H1 (cell line): ENCODE measurements around the gene MGLL. TPM values are rescaled to one million over a fixed set of nuclear protein-coding genes. Genes with fewer than 3 reads are reported as not detected.
A peak's percentile ranks its signal among the peaks of the same experiment; 100 is the strongest.

Experiments
- CTCF ChIA-PET: fragments of 300-600 bp; sonication (Branson Sonifier 250); formaldehyde crosslinking; loops from one replicate; lab custom pipeline; 2021; ENCODE audit not compliant: partially characterized antibody; lab: Charles Lee
- POLR2A ChIA-PET: fragments of 300-600 bp; sonication (Branson Sonifier 250); formaldehyde crosslinking; loops from one replicate; lab custom pipeline; 2021; ENCODE audit warnings: inconsistent platforms; ENCODE audit not compliant: partially characterized antibody; lab: Charles Lee
- DNase-seq, 2 experiments: peaks; one replicate each; pipeline versions ENCODE4 v3.0.0 to v3.0.0-alpha.2; 2010 to 2022; ENCODE audit warnings: low spot score in 2 of 2, low read depth in 1 of 2, mixed read lengths in 1 of 2
- FAIRE-seq: peaks from 2 replicates; lab custom pipeline; 2011; peaks lifted over from hg19 to GRCh38; lab: Jason Lieb, UNC
- H2AFZ ChIP-seq: 2 replicates; pipeline ENCODE4 v1.8.1; 2012; ENCODE audit warnings: low read length, inconsistent platforms
- H2AK5ac ChIP-seq: 2 replicates; pipeline ENCODE4 v1.6.1; 2013; ENCODE audit warnings: low read depth, low read length
- H2BK120ac ChIP-seq: replicated peaks from 2 replicates; pipeline ENCODE3; 2013; ENCODE audit warnings: low read depth, low read length, inconsistent platforms
- H2BK12ac ChIP-seq: 2 replicates; pipeline ENCODE4 v1.6.1; 2013; ENCODE audit warnings: low read depth, low read length
- H2BK15ac ChIP-seq: 2 replicates; pipeline ENCODE4 v1.6.1; 2013; ENCODE audit warnings: low read length
- H2BK20ac ChIP-seq: 2 replicates; pipeline ENCODE4 v1.6.1; 2013; ENCODE audit warnings: low read length
- H2BK5ac ChIP-seq: 2 replicates; pipeline ENCODE4 v1.6.1; 2013; ENCODE audit warnings: low read depth, low read length
- H3K14ac ChIP-seq: 2 replicates; pipeline ENCODE4 v1.6.1; 2013; ENCODE audit warnings: inconsistent platforms; ENCODE audit not compliant: insufficient read length
- H3K18ac ChIP-seq: 2 replicates; pipeline ENCODE4 v1.6.1; 2013; ENCODE audit warnings: low read length; ENCODE audit errors: extremely low read depth
- H3K23ac ChIP-seq: 2 replicates; pipeline ENCODE4 v1.6.1; 2013; ENCODE audit warnings: inconsistent platforms; ENCODE audit not compliant: insufficient read length
- H3K23me2 ChIP-seq: 2 replicates; pipeline ENCODE4 v1.6.1; 2013; ENCODE audit warnings: low read depth, low read length
- H3K27ac ChIP-seq: 2 replicates; pipeline ENCODE4 v1.6.1; 2011; ENCODE audit warnings: low read depth, low read length, inconsistent platforms
- H3K27me3 ChIP-seq, 4 experiments: replicated peaks in 1 of 4; 1 replicate in 1 of 4; 2 replicates in 3 of 4; pipeline versions ENCODE4 v1.6.1 to v1.8.1; 2011 to 2013; ENCODE audit warnings: low read length in 3 of 4, mild to moderate bottlenecking in 3 of 4, inconsistent platforms in 2 of 4, mixed read lengths in 2 of 4, moderate library complexity in 1 of 4; ENCODE audit not compliant: control insufficient read depth in 3 of 4, insufficient read depth in 3 of 4; ENCODE audit errors: extremely low read depth in 1 of 4
- H3K36me3 ChIP-seq, 4 experiments: 2 replicates each; pipeline versions ENCODE4 v1.6.1 to v1.8.1; 2011 to 2013; ENCODE audit warnings: mild to moderate bottlenecking in 4 of 4, low read length in 3 of 4, moderate library complexity in 2 of 4, control low read depth in 1 of 4, inconsistent platforms in 1 of 4; ENCODE audit not compliant: insufficient read depth in 4 of 4, control insufficient read depth in 2 of 4
- H3K4ac ChIP-seq: replicated peaks from 2 replicates; pipeline ENCODE3; 2013; ENCODE audit warnings: low read length, low read depth, mixed read lengths, inconsistent platforms; ENCODE audit not compliant: insufficient read length
- H3K4me1 ChIP-seq, 4 experiments: replicated peaks in 1 of 4; 1 replicate in 1 of 4; 2 replicates in 3 of 4; pipeline versions ENCODE4 v1.6.1 to v1.8.1; 2011 to 2013; ENCODE audit warnings: low read length in 3 of 4, inconsistent platforms in 2 of 4, mixed read lengths in 1 of 4; ENCODE audit not compliant: insufficient read depth in 4 of 4, control insufficient read depth in 3 of 4
- H3K4me2 ChIP-seq, 2 experiments: 2 replicates each; pipeline versions ENCODE4 v1.6.1 to v1.8.1; 2011 to 2013; ENCODE audit warnings: low read depth in 2 of 2, low read length in 2 of 2, control low read depth in 1 of 2, inconsistent platforms in 1 of 2, mild to moderate bottlenecking in 1 of 2; ENCODE audit not compliant: insufficient read depth in 1 of 2
- H3K4me3 ChIP-seq, 4 experiments: fragments of 200-600, 300-600 bp in 1 of 4; sonication (generic), shearing (Covaris generic), sonication (Bioruptor Twin) in 1 of 4; 2 replicates each; pipeline versions ENCODE4 v1.5.1 to v1.8.1; 2011 to 2016; ENCODE audit warnings: low read length in 4 of 4, low read depth in 3 of 4, control low read depth in 2 of 4, inconsistent platforms in 2 of 4, mild to moderate bottlenecking in 2 of 4, mixed read lengths in 1 of 4, moderate library complexity in 1 of 4; ENCODE audit not compliant: insufficient read depth in 2 of 4; ENCODE audit errors: extremely low read depth in 1 of 4
- H3K56ac ChIP-seq: replicated peaks from 2 replicates; pipeline ENCODE3; 2013; ENCODE audit warnings: low read depth, mild to moderate bottlenecking, mixed read lengths, low read length, inconsistent platforms; ENCODE audit not compliant: insufficient read length
- H3K79me1 ChIP-seq: 2 replicates; pipeline ENCODE4 v1.6.1; 2013; ENCODE audit warnings: low read depth, low read length, control low read depth
- H3K79me2 ChIP-seq, 2 experiments: 2 replicates each; pipeline versions ENCODE4 v1.6.1 to v1.8.1; 2012 to 2013; ENCODE audit warnings: low read length in 2 of 2, mild to moderate bottlenecking in 2 of 2, inconsistent platforms in 1 of 2; ENCODE audit not compliant: insufficient read depth in 2 of 2, control insufficient read depth in 1 of 2
- H3K9ac ChIP-seq, 4 experiments: replicated peaks in 1 of 4; 1 replicate in 1 of 4; 2 replicates in 3 of 4; pipeline versions ENCODE4 v1.6.1 to v1.8.1; 2011 to 2013; ENCODE audit warnings: low read depth in 3 of 4, low read length in 3 of 4, control low read depth in 2 of 4, mild to moderate bottlenecking in 2 of 4, moderate library complexity in 2 of 4, inconsistent platforms in 1 of 4; ENCODE audit errors: extremely low read depth in 1 of 4
- H3K9me3 ChIP-seq, 2 experiments: 2 replicates each; pipeline versions ENCODE4 v1.6.1 to v1.8.1; 2012 to 2013; ENCODE audit warnings: mild to moderate bottlenecking in 2 of 2, moderate library complexity in 2 of 2, control low read depth in 1 of 2, inconsistent platforms in 1 of 2, low read depth in 1 of 2, low read length in 1 of 2, mixed read lengths in 1 of 2; ENCODE audit not compliant: insufficient read depth in 2 of 2
- H4K20me1 ChIP-seq, 2 experiments: replicated peaks in 1 of 2; 2 replicates each; pipeline versions ENCODE3 to v1.8.1; 2011 to 2013; ENCODE audit warnings: inconsistent platforms in 2 of 2, low read length in 2 of 2, mild to moderate bottlenecking in 1 of 2; ENCODE audit not compliant: insufficient read depth in 2 of 2, control insufficient read depth in 1 of 2
- H4K5ac ChIP-seq: 2 replicates; pipeline ENCODE4 v1.6.1; 2013; ENCODE audit warnings: low read length, low read depth, mixed read lengths, inconsistent platforms; ENCODE audit not compliant: insufficient read length
- H4K8ac ChIP-seq: 2 replicates; pipeline ENCODE4 v1.8.0; 2013; ENCODE audit warnings: mild to moderate bottlenecking, moderate library complexity, low read length, inconsistent platforms; ENCODE audit not compliant: insufficient read depth; ENCODE audit errors: extremely low read depth
- H4K91ac ChIP-seq: replicated peaks from 2 replicates; pipeline ENCODE3; 2013; ENCODE audit warnings: low read length, mixed read lengths, inconsistent platforms; ENCODE audit not compliant: insufficient read length
- CTCF ChIP-seq, 3 experiments: IDR thresholded peaks; 1 replicate in 2 of 3; 2 replicates in 1 of 3; pipeline versions ENCODE4 v1.5.1 to v1.6.1; 2011; ENCODE audit warnings: low read length in 3 of 3, mild to moderate bottlenecking in 3 of 3, inconsistent platforms in 2 of 3, low read depth in 1 of 3, moderate library complexity in 1 of 3; ENCODE audit not compliant: insufficient read depth in 1 of 3; ENCODE audit errors: control extremely low read depth in 1 of 3
- MAX ChIP-seq: IDR thresholded peaks from 2 replicates; pipeline ENCODE4 v1.6.1; 2012; ENCODE audit warnings: inconsistent platforms
- RAD21 ChIP-seq, 2 experiments: IDR thresholded peaks in 1 of 2; conservative IDR thresholded peaks in 1 of 2; 2 replicates each; pipeline ENCODE4 v1.6.1; 2011; ENCODE audit warnings: low read depth in 2 of 2, low read length in 2 of 2, improper control_type of control experiment in 1 of 2, inconsistent platforms in 1 of 2, mild to moderate bottlenecking in 1 of 2, moderate library complexity in 1 of 2
- ZNF274 ChIP-seq: IDR thresholded peaks from 2 replicates; pipeline ENCODE4 v1.7.0; 2012; ENCODE audit warnings: low read length, borderline replicate concordance; ENCODE audit errors: extremely low read depth
- WGBS, 2 experiments: shearing (Covaris generic) in 1 of 2; methylation state at CpG; one replicate each; pipeline versions ENCODE4 v1.1.6 to v1.1.7; 2013 to 2015; ENCODE audit warnings: low lambda C conversion rate in 2 of 2, mixed read lengths in 2 of 2, inconsistent platforms in 1 of 2, low coverage in 1 of 2, missing lambda C conversion rate in 1 of 2; ENCODE audit not compliant: insufficient replicate concordance in 2 of 2, insufficient coverage in 1 of 2, insufficient read length in 1 of 2; ENCODE audit errors: extremely low coverage in 1 of 2, missing lambda C conversion rate in 1 of 2; 5-methylcytosine and 5-hydroxymethylcytosine counted together
- polyA plus RNA-seq, 7 experiments: library from polyadenylated mRNA; depleted of rRNA in 3 of 7; stranded (reverse) in 5 of 7; unstranded in 2 of 7; fragments of >200 nt in 5 of 7; fragments of 200-250 nt in 2 of 7; gene quantifications; 1 replicate in 5 of 7; 2 replicates in 1 of 7; 4 replicates in 1 of 7; pipeline versions ENCODE4 v1.2.1 to v1.2.3, GENCODE V29; 2011 to 2013; ENCODE audit warnings: missing spikeins in 2 of 7, mixed read lengths in 2 of 7
- total RNA-seq: library from RNA; stranded (reverse); fragmentation: NEBNext Ultra II Directional; extraction: Animal tissue kit (Norgen Biotek cat#: 25700); gene quantifications from 2 replicates; pipeline ENCODE4 v1.2.1, GENCODE V29; 2021

The MGLL gene
- total and polyA plus RNA-seq, 2 of the 8 experiments (the other 6 are each of a cell fraction or from before 2014, with no cell fraction given), result 0.05 to 0.34 TPM

DNA sequence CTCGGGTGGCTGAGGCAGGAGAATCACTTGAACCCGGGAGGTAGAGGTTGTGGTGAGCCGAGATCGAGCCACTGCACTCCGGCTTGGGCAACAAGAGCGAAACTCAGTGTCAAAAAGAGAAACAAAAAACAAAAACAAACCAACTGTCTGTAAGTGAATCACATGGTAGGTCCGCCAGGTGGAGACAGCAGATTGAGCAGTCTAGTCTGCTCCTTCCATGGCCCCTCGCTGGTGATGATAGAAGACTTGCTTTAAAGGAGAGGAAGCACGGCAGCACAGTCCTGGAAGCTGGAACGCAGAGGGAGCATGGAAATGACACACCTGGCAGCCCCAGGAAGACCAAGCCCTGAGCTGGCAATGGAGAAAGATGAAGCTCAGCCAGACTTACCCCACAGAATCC lies 31.4 kb upstream of the MGLL start:
- no peak for FAIRE-seq
- H2BK5ac ChIP-seq, result no peak overlapping the region
- POLR2A ChIA-PET, result no interaction called here
- no peak overlapping the region for H3K4ac ChIP-seq
- TF ChIP-seq MAX, result no peak
- TF ChIP-seq RAD21 (IDR thresholded peaks at IDR 0.05 in 1 of 2, conservative IDR thresholded peaks at IDR 0.05 in 1 of 2; ENCODE audit: low read depth in 2 of 2, low read length in 2 of 2), result peak; percentile 46 to 59
- TF ChIP-seq CTCF (IDR thresholded peaks at IDR 0.05; ENCODE audit: control extremely low read depth in 1 of 3, insufficient read depth in 1 of 3, low read depth in 1 of 3, low read length in 3 of 3), result peak in 2 of 3 experiments; percentile 31 to 42; a peak in 3 of 4 replicates
- no peak for TF ChIP-seq ZNF274
- H2AK5ac ChIP-seq, result no peak overlapping the region
- H3K23ac ChIP-seq, result no peak overlapping the region
- H4K8ac ChIP-seq, result peak overlapping the region; percentile 62; the same call in 1 of the 2 replicates
- H3K79me1 ChIP-seq, result no peaks in the 10 kb centered on the region
- no peak overlapping the region for H3K4me3 ChIP-seq
- H3K27ac ChIP-seq, result no peak overlapping the region
- no peaks in the 10 kb centered on the region for H3K9me3 ChIP-seq
- DNase-seq, result peak in 1 of 2 experiments; percentile 43
- H3K18ac ChIP-seq, result no peak overlapping the region
- no peak overlapping the region for H3K14ac ChIP-seq
- no peak overlapping the region for H3K56ac ChIP-seq
- H3K23me2 ChIP-seq, result no peaks in the 10 kb centered on the region; the same call in 1 of the 2 replicates
- H4K91ac ChIP-seq, result no peak overlapping the region
- H2AFZ ChIP-seq, result no peak overlapping the region
- no peak overlapping the region for H3K9ac ChIP-seq
- no peak overlapping the region for H2BK15ac ChIP-seq
- no peaks in the 10 kb centered on the region for H3K27me3 ChIP-seq
- 85% methylated on average over 10 of the region's 10 CpGs; no CpG with 5 or more reads in 1 of the 2 experiments for WGBS, 2 experiments
- H3K36me3 ChIP-seq, result no peaks in the 10 kb centered on the region
- CTCF ChIA-PET, result interaction anchor here (0.7 to 1.6 kb wide), 8 partner anchors 13 to 164 kb away, joined by 3 to 5 read pairs (median 3); no protein-coding TSS in a partner anchor
- H4K5ac ChIP-seq, result no peak overlapping the region
- H3K79me2 ChIP-seq, result no peaks in the 10 kb centered on the region
- no peak overlapping the region for H2BK12ac ChIP-seq
- no peak overlapping the region for H3K4me2 ChIP-seq
- H4K20me1 ChIP-seq, result no peaks in the 10 kb centered on the region
- no peak overlapping the region for H2BK120ac ChIP-seq
- H3K4me1 ChIP-seq, result no peaks in the 10 kb centered on the region
- no peak overlapping the region for H2BK20ac ChIP-seq
